Coronary artery (tissue), 2 donors: Measurements from ENCODE around the gene BCKDK.

Experiments
- DNase-seq: peaks from one replicate; pipeline ENCODE4 v3.0.0-alpha.2; 2017; ENCODE audit warnings: low spot score
- H3K27ac ChIP-seq, 2 donors: fragments of 200-600 bp; sonication (generic); one replicate each; pipeline ENCODE4 v1.5.1; 2016 to 2019
- H3K4me3 ChIP-seq: fragments of 200-600 bp; sonication (generic); 2 replicates; pipeline ENCODE4 v1.5.1; 2016; ENCODE audit warnings: mild to moderate bottlenecking, moderate library complexity
- CTCF ChIP-seq: fragments of 200-600 bp; sonication (generic); IDR thresholded peaks from one replicate; pipeline ENCODE4 v1.5.1; 2019; ENCODE audit warnings: antibody characterized with exemption

The BCKDK gene

DNA sequence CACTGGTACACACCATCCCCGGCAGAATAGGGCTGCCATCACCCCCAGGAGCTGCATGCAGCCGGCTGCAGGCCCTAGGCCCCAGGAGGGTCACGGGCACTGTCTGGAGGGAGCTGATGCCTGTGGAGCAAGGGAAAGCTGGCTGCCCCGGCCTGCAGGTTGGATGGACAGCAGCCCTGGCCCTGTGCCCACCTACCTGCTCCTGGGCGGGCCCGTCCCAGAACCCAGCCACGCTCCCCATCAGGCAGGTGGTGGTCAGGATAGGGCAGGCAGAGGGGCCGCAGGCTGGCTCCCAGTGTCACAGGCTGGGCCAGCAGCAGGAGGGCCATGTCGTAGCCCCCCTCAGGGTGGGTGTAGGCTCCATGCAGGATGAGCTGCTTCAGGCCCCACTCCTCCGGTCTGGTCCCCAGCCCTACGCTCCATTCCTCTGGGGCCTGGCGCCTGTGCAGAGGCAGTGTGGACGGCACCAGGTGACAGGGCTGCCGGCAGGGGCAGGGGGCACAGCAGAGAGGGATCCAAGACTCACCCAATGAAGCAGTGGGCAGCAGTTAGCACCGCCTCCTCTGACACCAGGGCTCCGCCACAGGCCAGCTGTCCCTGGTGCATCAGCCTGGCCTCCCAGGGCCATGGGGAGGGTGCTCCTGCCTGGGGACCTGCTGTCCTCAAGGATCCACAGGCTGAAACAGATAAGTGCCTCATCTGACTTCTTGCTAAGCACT is 23.4 kb upstream of the BCKDK start:
- Histone ChIP-seq H3K27ac (no peak overlapping the region), H3K4me3 (no peak overlapping the region)
- DNase-seq, result no peak
- no peak for TF ChIP-seq CTCF

DNA sequence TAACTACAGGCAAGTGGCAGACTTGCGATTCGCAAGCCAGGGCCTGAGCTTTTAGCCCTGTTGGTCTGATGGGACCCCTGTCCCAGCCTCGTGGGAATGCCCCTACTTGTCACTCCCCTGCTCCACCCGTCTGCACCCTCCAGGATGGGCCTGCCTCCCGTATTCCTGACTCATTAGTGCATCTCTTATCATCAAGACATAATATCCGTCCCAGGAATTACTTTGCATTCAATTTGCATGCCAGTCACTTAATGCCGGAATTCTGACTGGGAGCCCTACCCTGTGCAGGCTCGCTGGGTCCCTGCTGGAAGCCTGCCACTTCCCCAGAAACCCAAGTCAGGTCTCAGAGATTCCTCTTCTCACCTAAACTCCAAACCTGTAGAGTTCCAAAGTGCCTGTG is 22.8 kb upstream of the BCKDK start:
- DNase-seq, result no peak
- H3K4me3 ChIP-seq, result no peak overlapping the region
- no peak overlapping the region for H3K27ac ChIP-seq
- no peak for TF ChIP-seq CTCF

GRCh38 chr16:31085873-31086628 is 22.1 kb upstream of the BCKDK start:
- Histone ChIP-seq H3K27ac (no peak overlapping the region), H3K4me3 (no peak overlapping the region)
- no peak for TF ChIP-seq CTCF
- no peak for DNase-seq

DNA sequence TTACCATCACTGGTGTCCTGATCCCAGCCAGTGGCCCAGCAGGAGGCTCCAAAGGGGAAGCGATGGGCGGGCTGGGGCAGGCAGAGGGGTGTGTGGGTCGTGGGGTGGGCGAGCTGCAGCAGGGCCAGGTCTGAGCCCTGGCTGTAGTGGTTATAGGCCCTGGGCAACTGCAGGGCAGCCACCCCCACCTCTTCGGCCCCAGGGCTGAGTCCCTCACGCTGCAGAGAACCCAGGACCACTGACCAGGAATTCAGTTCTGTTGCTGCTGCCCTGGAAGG is 21.6 kb upstream of the BCKDK start:
- Histone ChIP-seq H3K27ac (no peak overlapping the region), H3K4me3 (no peak overlapping the region)
- no peak for TF ChIP-seq CTCF
- no peak for DNase-seq

DNA sequence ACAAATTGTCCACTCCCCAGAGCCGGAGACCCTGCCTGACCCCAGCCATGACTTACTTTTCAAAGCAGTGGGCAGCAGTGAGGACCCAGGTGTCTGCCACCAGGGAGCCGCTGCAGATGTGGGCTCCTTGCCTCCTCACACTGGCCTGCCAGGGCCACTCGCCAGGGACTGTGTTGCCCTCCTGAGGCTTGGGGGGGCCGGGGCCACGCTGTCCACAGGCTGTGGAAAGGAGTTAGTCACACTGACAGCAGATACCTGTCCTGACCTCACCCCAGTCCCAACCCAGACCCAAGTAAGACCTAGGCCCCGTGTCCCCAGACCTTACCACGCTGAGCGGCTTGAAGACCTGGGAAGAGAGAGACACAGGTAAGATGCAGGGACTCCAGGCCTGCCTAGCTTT is 20.7 kb upstream of the BCKDK start:
- Histone ChIP-seq H3K27ac (no peak overlapping the region), H3K4me3 (no peak overlapping the region)
- TF ChIP-seq CTCF, result no peak
- DNase-seq, result no peak

- H3K27ac ChIP-seq, result no peak overlapping the region
- no peak for TF ChIP-seq CTCF
- no peak overlapping the region for H3K4me3 ChIP-seq
- DNase-seq, result no peak
Measured at GRCh38 chr16:31087971-31088370, 20.2 kb upstream of the BCKDK start.
